Heart right ventricle (tissue), 16 donors: ENCODE measurements around the gene HDHD5. TPM values are rescaled to one million over a fixed set of nuclear protein-coding genes. Genes with fewer than 3 reads are reported as not detected.

Source experiments
- ATAC-seq, 8 donors: fragments of 200-7000 bp; cut with Tn5 transposase; one replicate each; pipeline ENCODE4 v1.9.1; 2020; ENCODE audit warnings: mild to moderate bottlenecking in 8 of 8, moderate library complexity in 8 of 8, moderate number of reproducible peaks in 1 of 8
- DNase-seq, 2 donors: peaks; one replicate each; pipeline ENCODE4 v3.0.0-alpha.2; 2020
- H3K27ac ChIP-seq, 10 donors: fragments of 200-600 bp; sonication (generic) in 2 of 10; one replicate each; pipeline versions ENCODE4 v1.5.0 to v1.8.0; 2020 to 2022; ENCODE audit warnings: mild to moderate bottlenecking in 3 of 10
- H3K27me3 ChIP-seq, 7 donors: fragments of 200-600 bp; one replicate each; pipeline ENCODE4 v1.8.0; 2021 to 2022; ENCODE audit warnings: mild to moderate bottlenecking in 2 of 7
- H3K36me3 ChIP-seq, 9 donors: fragments of 200-600 bp; sonication (generic) in 1 of 9; one replicate each; pipeline versions ENCODE4 v1.5.0 to v1.8.0; 2020 to 2022; ENCODE audit warnings: mild to moderate bottlenecking in 2 of 9
- H3K4me1 ChIP-seq, 9 donors: fragments of 200-600 bp; sonication (generic) in 1 of 9; one replicate each; pipeline versions ENCODE4 v1.5.0 to v1.8.0; 2020 to 2022; ENCODE audit warnings: mild to moderate bottlenecking in 4 of 9
- H3K4me3 ChIP-seq, 10 donors: fragments of 200-600 bp; sonication (generic) in 2 of 10; one replicate each; pipeline versions ENCODE4 v1.5.0 to v1.8.0; 2020 to 2022; ENCODE audit warnings: mild to moderate bottlenecking in 7 of 10, moderate library complexity in 2 of 10
- H3K9me3 ChIP-seq, 11 donors: fragments of 200-600 bp in 10 of 11; sonication (generic) in 2 of 11; one replicate each; pipeline versions ENCODE4 v1.5.0 to v1.8.0; 2013 to 2022; ENCODE audit warnings: mild to moderate bottlenecking in 2 of 11, control low read depth in 1 of 11, moderate library complexity in 1 of 11
- CTCF ChIP-seq, 9 donors: fragments of 200-600 bp; sonication (generic) in 2 of 9; IDR thresholded peaks; one replicate each; pipeline versions ENCODE4 v1.5.0 to v1.8.0; 2021 to 2022; ENCODE audit warnings: antibody characterized with exemption in 9 of 9, mild to moderate bottlenecking in 5 of 9, moderate library complexity in 1 of 9
- WGBS, 2 donors: extraction: QIAGEN DNeasy Blood & Tissue Kit; methylation state at CpG; one replicate each; pipeline ENCODE4 v1.1.7; 2013; ENCODE audit warnings: inconsistent platforms in 1 of 2; 5-methylcytosine and 5-hydroxymethylcytosine counted together
- intact Hi-C, 10 donors: fragments of 100-400 bp; cut with DNase I; formaldehyde crosslinking; loops; one replicate each; pipeline versions ENCODE4 v1.11.1 to v1.14.2; 2022
- polyA plus RNA-seq, 2 donors: library from polyadenylated mRNA; stranded (reverse); fragments of 200-250 nt; gene quantifications; one replicate each; pipeline ENCODE4 v1.2.3, GENCODE V29; 2013
- total RNA-seq, 10 donors: library from RNA; stranded (reverse); fragmentation: NEBNext Ultra II Directional in 3 of 10; extraction: Animal tissue kit (Norgen Biotek cat#: 25700) in 3 of 10; gene quantifications; one replicate each; pipeline versions ENCODE4 v1.2.1 to v1.2.4, GENCODE V29; 2021 to 2023
- donor health status: Arrhythmogenic right ventricular cardiomyopathy.
- donor health status: ischemic (EF 13 %, LVEDD 7.1; RV severe dilation, severe dysfunction).
- donor health status: healthy with polysubstance abuse.
- donor health status: DM: no; HTN: yes; CAD: no.
- donor health status: DM: no; HTN: no; CAD: no.
- donor health status: ischemic (EF 25% LVEDD 6.9; RV normal size, moderate dysfunction).
- donor health status: ischemic (EF 25% LVEDD 5.7; RV mildly dilated, moderate dysfunction).
- donor health status: healthy.
- donor health status: DM: yes; HTN: yes; CAD: no.
- donor health status: Ischemic cardiomyopathy.
- donor health status: ischemic (EF 35%, LVEDD 5.7; RV mildly dilated, moderate dysfunction).
- donor health status: nonischemic (EF 11% LVEDD 7.7; RV severe dilation, severe dysfunction).
- donor health status: DM: yes; HTN: yes; CAD: no.
- donor health status: PGD.
- donor health status: ischemic (EF 29% LVEDD 5.4; RV normal size, mild dysfunction).
- donor health status: nonischemic (EF 23%, LVEDD 6.1; RV moderate dilation, normal function).

The HDHD5 gene
- total and polyA plus RNA-seq, 12 donors = 23.6 to 60.4 (median 50.3) TPM

GRCh38 chr22:17100621-17101020 lies 58.5 kb downstream of the HDHD5 start:
- Histone ChIP-seq H3K4me3 (no peak overlapping the region), H3K36me3 (peaks cover 0 to 81% (median 23%) of the 10 kb centered on the region in 9 donors), H3K27me3 (no peaks in the 10 kb centered on the region), H3K9me3 (no peaks in the 10 kb centered on the region), H3K4me1 (peaks cover 0 to 84% (median 0%) of the 10 kb centered on the region in 9 donors), H3K27ac (peak overlapping the region in 1 of 10 donors; percentile 4)
- WGBS, 2 donors = 81 to 85% methylated on average over 6 of the region's 6 CpGs
- no peak for DNase-seq
- intact Hi-C loops = no loop called here
- ATAC-seq = no peak
- TF ChIP-seq CTCF (IDR thresholded peaks at IDR 0.05) = no peak

GRCh38 chr22:17098379-17098819 lies 60.7 kb downstream of the HDHD5 start:
- no peak for TF ChIP-seq CTCF (IDR thresholded peaks at IDR 0.05)
- Histone ChIP-seq H3K27ac (peak overlapping the region in 1 of 10 donors; percentile 79), H3K4me1 (peaks cover 0 to 87% (median 0%) of the 10 kb centered on the region in 9 donors), H3K36me3 (peaks cover 0 to 67% (median 23%) of the 10 kb centered on the region in 9 donors), H3K4me3 (no peak overlapping the region), H3K27me3 (no peaks in the 10 kb centered on the region), H3K9me3 (no peaks in the 10 kb centered on the region)
- DNase-seq (no peak), ATAC-seq (peak in 7 of 8 donors; percentile 40 to 78 (median 56))
- 73 to 76% methylated on average over 7 of the region's 7 CpGs for WGBS, 2 donors
- intact Hi-C loops = no loop called here

GRCh38 chr22:17097701-17098100 lies 61.4 kb downstream of the HDHD5 start:
- intact Hi-C loops = no loop called here
- peak overlapping the region in 1 of 10 donors; percentile 79 for H3K27ac ChIP-seq
- no peak for TF ChIP-seq CTCF (IDR thresholded peaks at IDR 0.05)
- H3K27me3 ChIP-seq = no peaks in the 10 kb centered on the region
- 86 to 89% methylated on average over 6 of the region's 6 CpGs for WGBS, 2 donors
- H3K36me3 ChIP-seq = peaks cover 0 to 60% (median 22%) of the 10 kb centered on the region in 9 donors
- peaks cover 0 to 94% (median 0%) of the 10 kb centered on the region in 9 donors for H3K4me1 ChIP-seq
- no peaks in the 10 kb centered on the region for H3K9me3 ChIP-seq
- DNase-seq (no peak), ATAC-seq (no peak)
- H3K4me3 ChIP-seq = no peak overlapping the region

GRCh38 chr22:17097062-17097461 lies 62.0 kb downstream of the HDHD5 start:
- 80 to 85% methylated on average over 6 of the region's 6 CpGs for WGBS, 2 donors
- no peak for ATAC-seq

More at GRCh38 chr22:17097062-17097461, 62.0 kb downstream of the HDHD5 start:
- peak overlapping the region in 1 of 10 donors; percentile 79 for H3K27ac ChIP-seq
- no peaks in the 10 kb centered on the region for H3K9me3 ChIP-seq
- no peak for DNase-seq
- no peak overlapping the region for H3K4me3 ChIP-seq
- peaks cover 0 to 95% (median 0%) of the 10 kb centered on the region in 9 donors for H3K4me1 ChIP-seq
- H3K36me3 ChIP-seq = peaks cover 0 to 54% (median 15%) of the 10 kb centered on the region in 9 donors
- TF ChIP-seq CTCF (IDR thresholded peaks at IDR 0.05) = no peak
- intact Hi-C loops = no loop called here
- no peaks in the 10 kb centered on the region for H3K27me3 ChIP-seq
